Tibial nerve (tissue), 4 donors: ENCODE measurements around the gene SYT1.

Experiments used
- CTCF ChIP-seq, 5 experiments: fragments of 200-600 bp in 3 of 5; fragments of 450-650 bp in 2 of 5; sonication (generic) in 3 of 5; IDR thresholded peaks; one replicate each; pipeline ENCODE4 v1.5.1; 2016 to 2019; ENCODE audit warnings: antibody characterized with exemption in 5 of 5, mild to moderate bottlenecking in 3 of 5, moderate library complexity in 2 of 5
- EP300 ChIP-seq, 2 donors: sonication (generic); formaldehyde crosslinking; IDR thresholded peaks; one replicate each; pipeline ENCODE4 v1.6.1; 2017; ENCODE audit warnings: antibody characterized with exemption in 2 of 2, mild to moderate bottlenecking in 1 of 2
- POLR2A ChIP-seq, 2 donors: fragments of 450-650 bp; IDR thresholded peaks; one replicate each; pipeline ENCODE4 v1.6.1; 2017; ENCODE audit warnings: antibody characterized with exemption in 2 of 2, mild to moderate bottlenecking in 2 of 2, moderate library complexity in 2 of 2

DNA sequence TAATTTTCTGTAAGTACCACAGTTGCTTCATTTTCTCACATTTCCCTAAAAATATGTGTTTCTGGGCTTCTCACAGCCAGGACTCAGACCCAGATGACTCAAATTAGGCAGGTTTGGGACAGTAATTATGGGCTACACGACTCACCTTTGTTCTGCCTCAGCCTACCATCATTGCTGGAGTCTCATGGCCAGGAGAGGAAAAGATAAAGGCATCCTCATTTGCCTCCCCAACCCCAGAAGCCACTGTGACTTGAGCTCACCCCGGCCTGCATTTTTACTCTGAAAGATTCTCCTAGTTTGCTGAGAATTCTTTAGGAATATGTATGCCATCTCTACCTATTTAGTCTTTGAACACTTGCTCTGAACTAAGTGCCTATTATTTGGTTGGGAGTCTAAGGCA is 618.3 kb downstream of the SYT1 start:
- TF ChIP-seq CTCF (IDR thresholded peaks at IDR 0.05), result no peak
- no peak for TF ChIP-seq POLR2A (IDR thresholded peaks at IDR 0.05)
- TF ChIP-seq EP300 (IDR thresholded peaks at IDR 0.05), result no peak
